Ishikawa (cell line): ENCODE measurements around the gene CCDC134.

Experiments used
- CEBPB ChIP-seq: IDR thresholded peaks from 2 replicates; pipeline ENCODE4 v1.6.1; 2012
- CREB1 ChIP-seq: IDR thresholded peaks from 2 replicates; pipeline ENCODE4 v1.6.1; 2012; ENCODE audit warnings: low read depth
- EGR1 ChIP-seq: IDR thresholded peaks from 2 replicates; pipeline ENCODE4 v1.6.1; 2012
- EP300 ChIP-seq: IDR thresholded peaks from 2 replicates; pipeline ENCODE4 v1.6.1; 2012; ENCODE audit warnings: borderline replicate concordance
- MAX ChIP-seq: IDR thresholded peaks from 2 replicates; pipeline ENCODE4 v1.6.1; 2012
- TCF12 ChIP-seq: IDR thresholded peaks from 2 replicates; pipeline ENCODE4 v1.6.1; 2012; ENCODE audit warnings: low read depth
- USF1 ChIP-seq: IDR thresholded peaks from 2 replicates; pipeline ENCODE4 v1.6.1; 2012
- ZBTB7A ChIP-seq: IDR thresholded peaks from 2 replicates; pipeline ENCODE4 v1.6.1; 2012; ENCODE audit warnings: low read depth

GRCh38 chr22:41856469-41856868, 56.0 kb downstream of the CCDC134 start:
- TF ChIP-seq MAX (no peak), EGR1 (no peak), ZBTB7A (no peak), EP300 (no peak), CREB1 (no peak), TCF12 (no peak), CEBPB (no peak), USF1 (no peak)
